Astrocyte (in vitro differentiated cells and primary cell): ENCODE results near the gene PCNA.

Experiments
- EZH2 ChIP-seq: IDR thresholded peaks from 2 replicates; pipeline ENCODE4 v1.6.1; 2012; ENCODE audit warnings: mild to moderate bottlenecking, low read length, inconsistent platforms; ENCODE audit not compliant: insufficient read depth
- TF ChIP-seq, protein P1 (sequence below): IDR thresholded peaks from 2 replicates; pipeline ENCODE4 v1.5.1; 2011; ENCODE audit warnings: low read depth, mild to moderate bottlenecking, inconsistent platforms, low read length, moderate library complexity; ENCODE audit not compliant: insufficient read depth

DNA sequence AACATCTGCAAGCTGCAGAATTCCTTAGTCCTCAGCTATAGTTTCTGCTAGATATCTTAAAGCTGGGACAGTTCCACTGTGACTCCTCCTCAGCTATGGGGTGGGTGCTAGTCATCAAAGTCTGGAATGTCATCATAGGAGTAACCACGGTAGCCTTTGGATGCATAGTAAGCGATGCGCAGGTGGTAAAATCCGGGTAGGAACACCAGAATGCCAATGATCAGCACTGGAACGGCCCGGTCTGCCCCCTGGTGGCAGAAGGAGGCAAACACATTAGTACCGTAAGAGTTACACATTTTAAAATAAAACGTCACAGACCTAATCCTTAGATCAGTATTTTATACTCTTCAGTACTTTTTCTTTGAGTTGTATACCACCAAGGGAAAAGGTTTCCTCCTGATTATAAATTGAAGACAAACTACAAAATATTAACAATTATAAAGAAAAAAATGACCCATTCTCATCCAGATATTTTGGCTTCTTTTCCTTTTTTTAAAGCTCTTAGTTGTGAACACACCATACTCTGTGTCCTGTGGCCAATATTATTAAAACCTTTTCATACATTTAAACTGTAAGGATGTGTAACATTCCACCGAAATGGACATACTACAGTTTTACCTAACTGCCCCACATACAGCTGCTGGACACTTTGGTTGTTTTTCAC, 18.9 kb downstream of the PCNA start:
- TF ChIP-seq, protein P1, sequence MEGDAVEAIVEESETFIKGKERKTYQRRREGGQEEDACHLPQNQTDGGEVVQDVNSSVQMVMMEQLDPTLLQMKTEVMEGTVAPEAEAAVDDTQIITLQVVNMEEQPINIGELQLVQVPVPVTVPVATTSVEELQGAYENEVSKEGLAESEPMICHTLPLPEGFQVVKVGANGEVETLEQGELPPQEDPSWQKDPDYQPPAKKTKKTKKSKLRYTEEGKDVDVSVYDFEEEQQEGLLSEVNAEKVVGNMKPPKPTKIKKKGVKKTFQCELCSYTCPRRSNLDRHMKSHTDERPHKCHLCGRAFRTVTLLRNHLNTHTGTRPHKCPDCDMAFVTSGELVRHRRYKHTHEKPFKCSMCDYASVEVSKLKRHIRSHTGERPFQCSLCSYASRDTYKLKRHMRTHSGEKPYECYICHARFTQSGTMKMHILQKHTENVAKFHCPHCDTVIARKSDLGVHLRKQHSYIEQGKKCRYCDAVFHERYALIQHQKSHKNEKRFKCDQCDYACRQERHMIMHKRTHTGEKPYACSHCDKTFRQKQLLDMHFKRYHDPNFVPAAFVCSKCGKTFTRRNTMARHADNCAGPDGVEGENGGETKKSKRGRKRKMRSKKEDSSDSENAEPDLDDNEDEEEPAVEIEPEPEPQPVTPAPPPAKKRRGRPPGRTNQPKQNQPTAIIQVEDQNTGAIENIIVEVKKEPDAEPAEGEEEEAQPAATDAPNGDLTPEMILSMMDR = peak; percentile 73
- TF ChIP-seq EZH2 = no peak
